Smooth muscle cell (in vitro differentiated cells): ENCODE measurements around the gene CLK3. TPM values are rescaled to one million over a fixed set of nuclear protein-coding genes. Genes with fewer than 3 reads are reported as not detected.
"Not testable (repeated sequence)": the region's sequence is repeated elsewhere in the genome, so short reads cannot be mapped to it uniquely, and the experiment has no call there.

Experiments used
- DNase-seq: peaks from one replicate; lab custom pipeline; 2025; ENCODE audit not compliant: unreplicated experiment; lab: John Stamatoyannopoulos, UW
- H2AFZ ChIP-seq: fragments of 200-600 bp; sonication (generic); 2 replicates; pipeline ENCODE4 v1.6.0; 2016; ENCODE audit warnings: antibody characterized with exemption, low read depth, mild to moderate bottlenecking
- H3F3A ChIP-seq: fragments of 200-600 bp; sonication (generic); 2 replicates; pipeline ENCODE4 v1.6.0; 2017; ENCODE audit warnings: antibody characterized with exemption, low read depth
- H3K27ac ChIP-seq: fragments of 200-600 bp; sonication (generic); 2 replicates; pipeline ENCODE4 v1.5.1; 2016; ENCODE audit warnings: low read depth, mild to moderate bottlenecking
- H3K27me3 ChIP-seq: fragments of 200-600 bp; sonication (generic); 2 replicates; pipeline ENCODE4 v1.6.1; 2016; ENCODE audit warnings: low read depth, mild to moderate bottlenecking
- H3K36me3 ChIP-seq: fragments of 200-600 bp; sonication (generic); 2 replicates; pipeline ENCODE4 v1.5.1; 2016; ENCODE audit warnings: low read depth
- H3K4me1 ChIP-seq: fragments of 200-600 bp; sonication (generic); 2 replicates; pipeline ENCODE4 v1.5.1; 2016; ENCODE audit warnings: low read depth
- H3K4me2 ChIP-seq: fragments of 200-600 bp; sonication (generic); 2 replicates; pipeline ENCODE4 v1.6.0; 2016; ENCODE audit warnings: mild to moderate bottlenecking
- H3K4me3 ChIP-seq: fragments of 200-600 bp; sonication (generic); 2 replicates; pipeline ENCODE4 v1.5.1; 2016; ENCODE audit warnings: mild to moderate bottlenecking
- H3K79me2 ChIP-seq: fragments of 200-600 bp; sonication (generic); 2 replicates; pipeline ENCODE4 v1.6.0; 2016; ENCODE audit warnings: low read depth, mild to moderate bottlenecking
- H3K9ac ChIP-seq: fragments of 200-600 bp; sonication (generic); 2 replicates; pipeline ENCODE4 v1.6.0; 2016; ENCODE audit warnings: low read depth
- H3K9me3 ChIP-seq: fragments of 200-600 bp; sonication (generic); replicated peaks from 2 replicates; pipeline ENCODE4 v1.5.1; 2016; ENCODE audit warnings: low read depth
- H4K20me1 ChIP-seq: fragments of 200-600 bp; sonication (generic); 2 replicates; pipeline ENCODE4 v1.6.0; 2016; ENCODE audit warnings: low read depth
- WGBS: methylation state at CpG from one replicate; pipeline ENCODE4 v1.1.7; 2016; ENCODE audit warnings: low lambda C conversion rate; 5-methylcytosine and 5-hydroxymethylcytosine counted together
- polyA plus RNA-seq: library from polyadenylated mRNA; unstranded; fragments of >200 nt; fragmentation: Nextera tagmentation; extraction: Ambion mirVana; gene quantifications from 2 replicates; pipeline ENCODE4 v1.2.1, GENCODE V29; 2016
- total RNA-seq: library from RNA; depleted of rRNA; stranded (reverse); fragments of >200 nt; gene quantifications from 2 replicates; pipeline ENCODE4 v1.2.3, GENCODE V29; 2014
- TF ChIP-seq, protein P1 (sequence below): fragments of 200-600 bp; sonication (generic); IDR thresholded peaks from 2 replicates; pipeline ENCODE4 v1.5.1; 2017; ENCODE audit warnings: borderline replicate concordance, mild to moderate bottlenecking, antibody characterized with exemption; ENCODE audit not compliant: insufficient read depth, poor library complexity, severe bottlenecking

Gene CLK3
- total and polyA plus RNA-seq, 2 experiments from 2014 or later = 68.8 to 105 TPM

DNA sequence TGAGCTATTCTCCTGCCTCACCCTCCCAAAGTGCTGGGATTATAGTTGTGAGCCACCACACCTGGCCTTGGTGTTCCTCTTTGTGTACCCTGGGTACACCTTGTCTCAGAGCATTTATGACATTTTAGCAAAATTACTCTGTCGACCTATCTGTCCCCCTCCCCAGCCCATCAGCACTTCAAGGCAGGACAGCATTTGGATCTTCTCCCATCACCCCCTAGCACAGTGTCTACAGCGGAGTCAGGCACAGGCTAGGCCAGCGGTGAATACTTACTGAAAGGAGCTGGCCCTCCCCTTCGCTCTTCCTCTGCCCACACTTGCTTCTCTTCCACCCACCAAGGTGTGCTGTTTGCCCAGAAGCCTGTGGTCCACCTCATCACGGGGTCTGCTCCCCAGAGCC, 20.4 kb upstream of the CLK3 start:
- no peak overlapping the region for H3K4me2 ChIP-seq
- H3K9me3 ChIP-seq = no peaks in the 10 kb centered on the region
- TF ChIP-seq, protein P1, sequence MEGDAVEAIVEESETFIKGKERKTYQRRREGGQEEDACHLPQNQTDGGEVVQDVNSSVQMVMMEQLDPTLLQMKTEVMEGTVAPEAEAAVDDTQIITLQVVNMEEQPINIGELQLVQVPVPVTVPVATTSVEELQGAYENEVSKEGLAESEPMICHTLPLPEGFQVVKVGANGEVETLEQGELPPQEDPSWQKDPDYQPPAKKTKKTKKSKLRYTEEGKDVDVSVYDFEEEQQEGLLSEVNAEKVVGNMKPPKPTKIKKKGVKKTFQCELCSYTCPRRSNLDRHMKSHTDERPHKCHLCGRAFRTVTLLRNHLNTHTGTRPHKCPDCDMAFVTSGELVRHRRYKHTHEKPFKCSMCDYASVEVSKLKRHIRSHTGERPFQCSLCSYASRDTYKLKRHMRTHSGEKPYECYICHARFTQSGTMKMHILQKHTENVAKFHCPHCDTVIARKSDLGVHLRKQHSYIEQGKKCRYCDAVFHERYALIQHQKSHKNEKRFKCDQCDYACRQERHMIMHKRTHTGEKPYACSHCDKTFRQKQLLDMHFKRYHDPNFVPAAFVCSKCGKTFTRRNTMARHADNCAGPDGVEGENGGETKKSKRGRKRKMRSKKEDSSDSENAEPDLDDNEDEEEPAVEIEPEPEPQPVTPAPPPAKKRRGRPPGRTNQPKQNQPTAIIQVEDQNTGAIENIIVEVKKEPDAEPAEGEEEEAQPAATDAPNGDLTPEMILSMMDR = no peak
- 96% methylated on average over 5 of the region's 5 CpGs for WGBS
- DNase-seq = no peak
- H3F3A ChIP-seq = no peaks in the 10 kb centered on the region
- no peaks in the 10 kb centered on the region for H3K36me3 ChIP-seq
- H2AFZ ChIP-seq = no peak overlapping the region
- no peaks in the 10 kb centered on the region for H3K27me3 ChIP-seq
- no peaks in the 10 kb centered on the region for H4K20me1 ChIP-seq
- H3K4me1 ChIP-seq = no peaks in the 10 kb centered on the region
- H3K9ac ChIP-seq = no peak overlapping the region
- H3K4me3 ChIP-seq = no peak overlapping the region
- H3K27ac ChIP-seq = no peak overlapping the region
- H3K79me2 ChIP-seq = no peaks in the 10 kb centered on the region

DNA sequence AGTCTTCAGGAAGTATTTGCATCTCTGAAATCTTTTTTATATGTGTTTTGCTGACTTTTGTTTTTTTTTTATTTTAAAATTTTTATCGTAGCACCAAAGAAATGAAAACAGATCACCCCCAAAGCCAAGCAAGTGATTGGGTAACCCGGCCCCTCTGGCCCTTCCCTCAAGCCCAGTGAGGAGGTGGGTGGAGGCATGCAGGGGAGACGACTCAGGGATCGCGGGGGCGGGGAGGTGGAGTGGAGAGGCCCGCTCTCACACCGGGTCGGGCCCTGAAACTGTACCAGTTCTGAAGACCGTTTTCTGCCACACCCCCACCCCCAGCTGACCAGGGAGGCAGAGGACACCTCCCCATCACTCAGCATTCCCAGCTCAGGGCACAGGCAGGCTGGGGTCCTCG, 18.9 kb upstream of the CLK3 start:
- not testable (repeated sequence) for H3F3A ChIP-seq, H3K27me3 ChIP-seq, H3K4me3 ChIP-seq, H3K4me2 ChIP-seq, H3K79me2 ChIP-seq, H2AFZ ChIP-seq, DNase-seq, H3K4me1 ChIP-seq, H4K20me1 ChIP-seq, H3K36me3 ChIP-seq, H3K9ac ChIP-seq, H3K27ac ChIP-seq, H3K9me3 ChIP-seq
- WGBS = 77% methylated on average over 10 of the region's 11 CpGs

DNA sequence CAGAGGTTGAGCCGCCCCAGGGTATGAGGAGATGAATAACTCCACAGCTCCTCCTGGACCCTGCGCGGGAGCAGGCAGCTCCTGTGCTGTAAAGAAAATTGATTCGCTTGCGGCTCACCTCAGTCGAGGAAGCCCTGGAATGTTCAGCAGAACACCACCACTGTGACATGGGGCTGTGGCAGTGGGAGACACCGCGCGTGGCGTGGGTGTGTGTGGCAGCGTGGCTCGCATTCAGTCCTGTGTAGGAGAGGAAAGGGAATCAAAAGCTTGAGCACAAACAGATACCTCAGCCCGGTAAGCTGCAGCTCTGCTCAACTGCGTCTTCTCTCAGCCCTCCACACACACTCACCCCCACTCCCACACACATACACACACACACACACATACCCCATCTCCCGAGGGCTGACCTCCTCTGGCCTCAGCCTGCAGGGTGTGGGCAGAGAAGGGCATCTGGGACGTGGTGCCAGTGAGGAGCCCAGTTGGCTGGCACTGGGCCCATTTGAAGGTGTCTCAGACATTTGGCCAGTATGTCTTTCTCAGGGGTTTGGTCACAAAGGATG, 18.4 kb upstream of the CLK3 start:
- not testable (repeated sequence) for DNase-seq, H3K4me3 ChIP-seq, H3F3A ChIP-seq, H3K27ac ChIP-seq, H3K4me1 ChIP-seq, H4K20me1 ChIP-seq, H3K27me3 ChIP-seq, H3K36me3 ChIP-seq, H3K9me3 ChIP-seq, H3K9ac ChIP-seq, H3K79me2 ChIP-seq, H3K4me2 ChIP-seq, H2AFZ ChIP-seq
- 95% methylated on average over 16 of the region's 16 CpGs for WGBS

DNA sequence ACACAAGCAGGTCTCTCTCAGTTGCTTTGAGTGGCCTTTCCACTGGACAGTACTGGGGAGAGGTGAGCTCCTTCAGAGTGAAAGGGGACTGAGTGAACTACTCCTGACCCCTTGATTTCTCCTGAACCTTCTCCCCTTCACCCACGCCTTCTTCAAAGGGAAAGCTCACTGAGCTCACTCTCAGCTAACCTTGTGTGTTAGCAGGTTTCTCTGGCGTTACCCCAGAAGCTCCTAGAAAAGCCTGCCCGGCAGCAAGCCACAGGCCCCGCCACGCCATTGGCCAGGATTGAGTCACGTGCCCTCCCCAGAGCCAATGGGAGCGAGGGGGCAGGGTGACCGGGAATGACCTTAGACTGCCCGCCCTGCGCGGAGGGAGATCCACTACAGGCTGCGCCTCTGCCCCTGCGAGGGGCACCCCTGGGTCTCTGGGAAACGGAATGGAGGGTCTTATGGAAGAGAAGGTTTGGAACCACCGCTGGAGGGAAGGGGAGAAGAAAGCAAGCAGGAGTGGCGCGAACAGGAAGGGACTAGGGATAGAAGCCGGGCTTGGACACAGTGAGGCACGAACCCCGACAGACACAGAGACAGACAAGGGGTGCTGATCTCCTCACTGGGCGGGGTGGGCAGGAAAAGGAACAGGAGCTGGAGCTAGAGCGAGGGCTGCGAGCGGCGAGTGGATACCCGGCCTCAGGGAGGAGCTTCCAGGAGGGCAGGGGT, 17.4 kb upstream of the CLK3 start:
- Histone ChIP-seq H3K27ac (no peak overlapping the region), H3K4me1 (no peaks in the 10 kb centered on the region), H3K4me2 (peak overlapping the region; percentile 55), H3K9me3 (no peaks in the 10 kb centered on the region), H3K36me3 (no peaks in the 10 kb centered on the region), H3F3A (no peaks in the 10 kb centered on the region), H3K79me2 (no peaks in the 10 kb centered on the region), H3K9ac (no peak overlapping the region), H3K4me3 (peak overlapping the region; percentile 27), H3K27me3 (no peaks in the 10 kb centered on the region), H2AFZ (no peak overlapping the region), H4K20me1 (no peaks in the 10 kb centered on the region)
- 72% methylated on average over 25 of the region's 26 CpGs for WGBS
- TF ChIP-seq, protein P1 = no peak
- DNase-seq = no peak
